Uterus (tissue), 4 donors: Measurements from ENCODE around the gene FAM83B. TPM values are rescaled to one million over a fixed set of nuclear protein-coding genes. Genes with fewer than 3 reads are reported as not detected.
"Not testable (repeated sequence)": the region's sequence is repeated elsewhere in the genome, so short reads cannot be mapped to it uniquely, and the experiment has no call there.

Source experiments
- DNase-seq, 2 donors: peaks; one replicate each; pipeline ENCODE4 v3.0.0-alpha.2; 2019 to 2020
- H3K27ac ChIP-seq, 2 donors: fragments of 200-600 bp; sonication (generic); 1 replicate in 1 of 2; 2 replicates in 1 of 2; pipeline ENCODE4 v1.5.1; 2016 to 2018
- H3K27me3 ChIP-seq, 2 donors: fragments of 200-600 bp; sonication (generic); one replicate each; pipeline ENCODE4 v1.5.1; 2018 to 2019; ENCODE audit warnings: control low read depth in 1 of 2
- H3K36me3 ChIP-seq, 2 donors: fragments of 200-600 bp; sonication (generic); one replicate each; pipeline ENCODE4 v1.5.1; 2019; ENCODE audit warnings: control low read depth in 1 of 2
- H3K4me1 ChIP-seq, 2 donors: fragments of 200-600 bp; sonication (generic); one replicate each; pipeline ENCODE4 v1.5.1; 2018 to 2019; ENCODE audit warnings: control low read depth in 1 of 2
- H3K4me3 ChIP-seq, 2 donors: fragments of 200-600 bp; sonication (generic); 1 replicate in 1 of 2; 2 replicates in 1 of 2; pipeline ENCODE4 v1.5.1; 2018 to 2019; ENCODE audit warnings: mild to moderate bottlenecking in 1 of 2
- H3K9me3 ChIP-seq, 2 donors: fragments of 200-600 bp; sonication (generic); one replicate each; pipeline ENCODE4 v1.5.1; 2019; ENCODE audit warnings: control low read depth in 1 of 2
- CTCF ChIP-seq, 4 experiments: fragments of 200-600 bp in 2 of 4; fragments of 450-650 bp in 2 of 4; sonication (generic) in 2 of 4; IDR thresholded peaks; one replicate each; pipeline ENCODE4 v1.5.1; 2016 to 2019; ENCODE audit warnings: antibody characterized with exemption in 4 of 4, mild to moderate bottlenecking in 2 of 4, moderate library complexity in 1 of 4
- POLR2A ChIP-seq, 2 donors: fragments of 450-650 bp; IDR thresholded peaks; one replicate each; pipeline ENCODE4 v1.6.1; 2016; ENCODE audit warnings: antibody characterized with exemption in 2 of 2, mild to moderate bottlenecking in 1 of 2, moderate library complexity in 1 of 2
- intact Hi-C: fragments of 100-400 bp; cut with DNase I; formaldehyde crosslinking; loops from one replicate; pipeline ENCODE4 v1.15.1; 2023; ENCODE audit warnings: low total_unique reads
- total RNA-seq, 4 donors: library from RNA; depleted of rRNA in 3 of 4; stranded (reverse); fragments of >200 nt in 3 of 4; gene quantifications; one replicate each; pipeline versions ENCODE4 v1.1.0 to v1.2.4, GENCODE V29; 2014 to 2023
- donor health status: DM: yes; HTN: yes; CAD: no.

Gene FAM83B
- total RNA-seq, 4 donors from 2014 or later = 0.27 to 3.6 (median 0.29) TPM; not detected in 1

- Histone ChIP-seq H3K27ac (no peak overlapping the region), H3K36me3 (no peaks in the 10 kb centered on the region), H3K27me3 (no peaks in the 10 kb centered on the region), H3K4me3 (no peak overlapping the region), H3K9me3 (no peaks in the 10 kb centered on the region), H3K4me1 (no peaks in the 10 kb centered on the region)
- TF ChIP-seq CTCF (IDR thresholded peaks at IDR 0.05) (no peak), POLR2A (IDR thresholded peaks at IDR 0.05) (no peak)
- intact Hi-C loops = no loop called here
- DNase-seq = no peak
Observed at GRCh38 chr6:54817834-54818233, 28.7 kb upstream of the FAM83B start.

GRCh38 chr6:54824225-54824624 lies 22.3 kb upstream of the FAM83B start:
- DNase-seq, intact Hi-C loops: not testable (repeated sequence)

GRCh38 chr6:54827010-54827409 lies 19.6 kb upstream of the FAM83B start:
- H3K4me3 ChIP-seq = no peak overlapping the region
- H3K9me3 ChIP-seq = no peaks in the 10 kb centered on the region
- no peak for TF ChIP-seq POLR2A (IDR thresholded peaks at IDR 0.05)
- no peak for TF ChIP-seq CTCF (IDR thresholded peaks at IDR 0.05)
- no peak overlapping the region for H3K27ac ChIP-seq
- intact Hi-C loops = no loop called here
- DNase-seq = no peak
- H3K27me3 ChIP-seq = no peaks in the 10 kb centered on the region
- no peaks in the 10 kb centered on the region for H3K4me1 ChIP-seq
- no peaks in the 10 kb centered on the region for H3K36me3 ChIP-seq

More at GRCh38 chr6:54824225-54824624, 22.3 kb upstream of the FAM83B start:
- not testable (repeated sequence) for H3K36me3 ChIP-seq, H3K4me3 ChIP-seq, H3K27me3 ChIP-seq, H3K9me3 ChIP-seq, H3K27ac ChIP-seq, H3K4me1 ChIP-seq

- no peaks in the 10 kb centered on the region for H3K27me3 ChIP-seq
- no peak for DNase-seq
- intact Hi-C loops = no loop called here
- no peak overlapping the region for H3K27ac ChIP-seq
- no peaks in the 10 kb centered on the region for H3K36me3 ChIP-seq
- H3K4me1 ChIP-seq = no peaks in the 10 kb centered on the region
- TF ChIP-seq CTCF (IDR thresholded peaks at IDR 0.05) = no peak
- no peak for TF ChIP-seq POLR2A (IDR thresholded peaks at IDR 0.05)
- no peak overlapping the region for H3K4me3 ChIP-seq
- H3K9me3 ChIP-seq = no peaks in the 10 kb centered on the region
Observed at GRCh38 chr6:54830216-54830615, 16.4 kb upstream of the FAM83B start.

- Histone ChIP-seq H3K9me3 (no peaks in the 10 kb centered on the region), H3K4me3 (no peak overlapping the region), H3K4me1 (no peaks in the 10 kb centered on the region), H3K27me3 (no peaks in the 10 kb centered on the region), H3K27ac (no peak overlapping the region), H3K36me3 (no peaks in the 10 kb centered on the region)
- DNase-seq = no peak
- no peak for TF ChIP-seq CTCF (IDR thresholded peaks at IDR 0.05)
- no peak for TF ChIP-seq POLR2A (IDR thresholded peaks at IDR 0.05)
- intact Hi-C loops = no loop called here
Observed at GRCh38 chr6:54835176-54835575, 11.4 kb upstream of the FAM83B start.
